Measurements from ENCODE around the gene ZNF653.

The ZNF653 gene

DNA sequence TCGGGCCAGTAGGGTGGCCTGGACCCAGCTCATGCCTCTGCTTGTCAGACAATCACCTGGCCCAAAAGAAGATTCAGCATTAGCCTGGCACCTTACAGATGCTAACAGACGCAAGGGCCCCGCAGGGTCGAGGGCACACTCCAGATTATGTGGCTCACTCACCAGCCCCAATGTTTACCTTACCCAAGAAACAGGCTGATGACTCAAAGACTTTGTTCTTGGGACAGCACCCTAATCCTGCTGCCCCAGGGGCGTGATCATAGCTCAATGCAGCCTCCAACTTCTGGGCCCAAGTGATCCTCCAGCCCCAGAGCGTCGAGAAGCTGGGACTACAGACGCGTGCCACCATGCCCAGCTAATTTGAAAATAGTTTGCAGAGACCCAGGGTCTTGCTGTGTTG is 13.5 kb upstream of the ZNF653 start:
- in situ Hi-C loops (cut with MboI; ENCODE audit: low sequenced_read_pairs): no loop called here

DNA sequence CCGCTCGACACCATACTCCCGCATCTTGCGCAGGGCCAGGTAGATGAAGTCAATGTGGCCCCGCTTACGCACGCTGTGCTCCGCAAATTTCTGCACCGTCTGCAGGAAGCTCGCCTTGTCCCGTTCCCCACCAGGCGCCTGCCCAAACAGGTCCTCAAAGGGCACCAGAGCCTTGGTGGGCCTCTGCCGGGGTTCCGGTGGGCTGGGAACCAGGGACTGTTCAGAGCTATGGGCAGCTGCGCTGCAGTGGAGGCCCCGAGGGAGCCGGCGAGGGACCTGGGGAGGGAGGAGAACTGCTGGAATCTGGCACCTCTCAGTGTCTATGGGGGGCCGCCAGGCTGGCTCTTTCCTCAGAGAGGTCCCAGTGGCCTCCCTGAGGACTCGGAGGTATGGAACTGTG is 8.3 kb upstream of the ZNF653 start:
- in situ Hi-C loops (cut with MboI; ENCODE audit: low sequenced_read_pairs): no loop called here

DNA sequence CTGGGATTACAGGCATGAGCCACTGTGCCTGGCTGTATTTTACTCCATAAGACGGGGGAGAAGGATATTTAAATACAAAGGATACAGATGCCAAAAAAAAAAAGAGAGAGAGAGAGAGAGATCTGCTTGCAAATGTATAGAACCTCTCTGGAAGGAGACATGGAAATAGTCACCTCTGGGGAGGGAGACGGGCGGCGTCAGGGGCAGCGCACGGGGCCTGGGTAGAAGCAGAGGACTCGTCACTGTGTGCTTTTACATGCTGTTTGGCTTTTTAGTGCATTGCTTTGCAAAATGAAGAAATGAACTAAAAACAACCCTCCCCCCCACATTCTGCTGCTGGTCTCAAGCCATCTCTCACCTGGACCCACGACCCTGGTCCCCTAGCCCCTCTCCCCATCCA is 4.8 kb upstream of the ZNF653 start:
- in situ Hi-C loops (cut with MboI; ENCODE audit: low sequenced_read_pairs): no loop called here

DNA sequence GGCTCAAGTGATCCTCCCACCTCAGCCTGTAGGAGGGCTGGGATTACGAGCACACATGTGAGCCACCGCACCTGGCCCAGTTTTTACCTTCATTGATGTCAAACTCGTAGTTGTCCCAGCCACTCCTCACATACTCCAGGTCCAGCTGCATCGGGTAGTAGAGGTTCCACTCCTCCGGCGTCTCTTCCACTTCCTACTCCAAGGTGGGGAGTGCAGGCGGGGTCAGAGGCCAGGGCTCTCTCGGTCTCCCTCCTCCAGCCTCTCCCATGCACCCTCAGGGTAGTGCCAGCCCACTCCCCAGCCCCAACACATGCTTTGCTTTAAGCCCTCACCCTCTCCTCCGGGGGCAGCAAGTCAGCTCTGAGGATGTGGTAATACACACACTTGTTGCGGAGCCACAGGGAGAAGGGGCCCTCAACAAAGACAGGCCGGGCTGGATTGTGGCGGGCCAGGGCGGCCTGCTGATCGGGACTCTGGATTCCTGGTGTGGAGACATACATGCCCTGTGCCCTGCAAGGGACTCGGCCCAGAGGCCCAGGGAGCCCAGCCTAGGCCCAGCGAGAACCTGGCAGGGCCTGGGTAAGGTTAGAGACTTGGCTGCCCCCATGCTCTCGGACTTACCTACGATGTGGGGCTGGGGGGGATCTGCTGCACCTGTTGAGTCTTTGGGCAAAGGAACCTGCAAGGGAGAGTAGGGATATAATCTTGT is 1.9 kb upstream of the ZNF653 start:
- in situ Hi-C loops (cut with MboI; ENCODE audit: low sequenced_read_pairs): no loop called here

DNA sequence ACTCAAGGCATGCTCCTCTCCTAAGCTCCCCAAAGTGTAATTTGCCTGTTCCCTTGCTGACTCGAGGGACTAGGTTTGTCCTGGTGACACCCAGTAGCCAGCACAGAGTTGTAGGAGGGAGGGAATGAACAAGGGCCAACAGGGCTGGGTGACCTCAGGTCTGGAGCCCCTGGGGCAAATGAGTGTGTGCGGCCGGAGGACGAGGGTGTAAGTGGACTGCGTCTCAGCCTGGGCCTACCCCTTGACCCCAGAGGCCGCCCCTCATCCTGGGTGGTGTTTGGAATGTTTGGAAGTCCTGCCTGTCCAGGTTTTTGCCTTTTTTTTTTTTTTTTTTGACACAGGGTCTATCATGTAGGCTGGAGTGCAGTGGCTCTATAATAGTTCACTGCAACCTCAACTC is 1.3 kb upstream of the ZNF653 start:
- in situ Hi-C loops (cut with MboI; ENCODE audit: low sequenced_read_pairs): no loop called here

DNA sequence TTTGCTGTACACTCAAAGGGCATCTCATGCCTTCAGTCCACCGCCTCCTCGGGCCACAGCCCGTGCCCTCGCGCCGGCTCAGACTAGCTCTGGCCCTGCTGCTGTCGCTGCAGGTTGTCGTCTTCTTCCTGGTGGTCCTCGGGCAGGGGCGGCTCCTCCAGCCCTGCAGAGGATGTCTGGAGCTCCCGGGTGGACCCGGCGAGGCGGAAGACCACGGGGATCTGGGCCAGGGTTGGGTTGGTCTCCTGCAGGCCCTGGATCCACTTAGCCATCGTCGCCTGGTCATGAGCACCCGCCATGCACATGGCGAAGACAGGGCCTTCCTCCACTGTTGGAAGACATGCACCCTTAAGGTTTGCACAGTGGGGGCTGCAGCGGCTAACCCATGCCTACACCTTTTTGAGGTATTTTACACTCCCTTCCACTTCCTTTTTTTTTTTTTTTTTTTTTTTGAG is 489 bp upstream of the ZNF653 start:
- in situ Hi-C loops (cut with MboI; ENCODE audit: low sequenced_read_pairs): no loop called here

DNA sequence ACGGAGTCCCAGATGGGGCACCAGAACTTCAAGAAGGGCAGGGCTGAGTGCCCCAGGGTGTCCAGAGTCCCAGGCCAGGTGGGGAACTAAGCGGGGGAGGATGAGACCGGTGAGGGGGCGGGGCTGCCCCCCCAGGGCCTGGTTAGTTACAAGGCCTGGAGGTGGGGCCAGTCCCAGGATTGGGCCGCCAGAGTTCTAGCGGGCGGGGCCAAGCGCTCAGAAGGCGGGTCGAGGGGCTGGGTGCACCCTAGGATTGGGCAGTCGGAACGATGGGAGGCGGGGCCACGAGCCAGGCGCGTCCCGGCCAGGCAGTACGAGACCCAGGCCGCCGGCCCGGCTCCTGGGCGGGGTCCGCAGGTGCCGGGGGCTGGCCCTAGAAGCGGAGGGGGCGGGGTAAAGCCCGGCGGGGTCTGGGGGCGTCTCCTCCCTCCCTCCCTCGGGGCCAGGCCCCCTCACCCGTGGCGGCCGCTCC is 571 bp downstream of the ZNF653 start:
- in situ Hi-C loops (cut with MboI; ENCODE audit: low sequenced_read_pairs): no loop called here

DNA sequence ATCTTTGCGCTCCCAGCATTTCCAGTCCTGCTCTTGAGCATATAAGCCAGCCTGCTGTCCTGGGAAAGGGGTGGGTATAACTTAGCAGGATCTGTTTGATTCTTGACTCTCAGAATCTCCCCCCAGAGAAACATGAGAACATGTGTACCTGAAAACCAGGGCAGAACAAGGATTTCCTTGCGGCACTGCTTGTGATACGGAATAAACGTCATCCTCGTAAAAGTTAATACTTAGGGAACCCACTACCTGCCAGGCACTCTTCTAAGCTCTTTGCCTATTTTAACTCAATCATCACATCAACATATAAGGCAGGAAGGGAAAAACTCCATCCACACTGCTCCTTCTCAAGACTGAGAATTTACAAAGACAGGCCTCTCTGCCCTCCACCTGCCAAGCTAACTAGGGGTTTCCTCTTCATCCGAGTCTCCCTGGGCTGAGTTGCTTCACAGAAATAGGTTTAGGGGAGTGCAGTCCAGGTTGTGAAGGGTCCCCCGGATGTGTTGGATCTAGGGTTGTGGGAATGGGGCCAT is 1.1 kb downstream of the ZNF653 start:
- in situ Hi-C loops (cut with MboI; ENCODE audit: low sequenced_read_pairs): no loop called here

DNA sequence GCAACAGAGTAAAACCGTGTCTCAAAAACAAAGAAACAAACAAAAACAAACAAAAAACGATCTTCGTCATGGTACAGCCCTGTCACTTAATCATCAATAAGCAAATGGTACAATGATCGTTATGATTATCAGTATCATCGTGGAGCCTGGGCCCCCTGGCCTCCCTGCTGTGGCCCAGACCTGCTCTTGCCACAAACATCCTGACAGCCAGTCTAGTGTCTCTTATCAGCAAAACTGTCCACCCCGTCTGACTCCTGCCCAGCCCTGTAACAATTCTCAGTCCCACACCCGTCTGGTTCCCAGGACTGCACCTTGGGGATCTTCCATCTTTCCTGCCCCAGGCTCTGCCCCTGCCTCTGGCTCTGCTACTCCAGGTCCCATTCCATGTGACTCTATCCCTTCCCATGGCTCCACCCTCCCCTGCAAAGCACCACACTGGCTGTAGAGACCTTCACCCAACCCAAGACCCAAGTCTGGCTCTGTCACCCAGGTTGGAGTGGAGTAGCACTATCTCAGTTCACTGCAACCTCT is 5.7 kb downstream of the ZNF653 start:
- in situ Hi-C loops (cut with MboI; ENCODE audit: low sequenced_read_pairs): no loop called here

DNA sequence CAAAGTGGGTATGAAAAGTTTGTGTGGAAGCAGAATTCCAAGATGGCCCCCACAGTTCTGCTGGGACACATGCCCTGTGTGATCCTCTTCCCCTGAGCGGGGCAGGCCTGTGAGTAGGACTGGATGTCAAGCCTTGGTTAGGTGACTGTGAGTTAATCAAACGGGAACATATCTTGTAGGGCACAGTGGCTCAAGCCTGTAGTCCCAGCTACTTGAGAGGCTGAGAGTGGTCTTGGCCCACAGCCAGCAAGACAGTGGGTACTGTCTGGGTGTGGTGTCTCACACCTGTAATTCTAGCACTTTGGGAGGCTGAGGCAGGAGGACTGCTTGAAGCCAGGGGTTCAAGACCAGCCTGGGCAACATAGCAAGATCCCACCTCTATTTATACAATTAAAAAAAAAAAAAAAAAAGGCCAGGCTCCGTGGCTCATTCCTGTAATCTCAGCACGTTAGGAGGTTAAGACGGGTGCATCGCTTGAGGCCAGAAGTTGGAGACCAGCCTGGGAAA is 6.4 kb downstream of the ZNF653 start:
- in situ Hi-C loops (cut with MboI; ENCODE audit: low sequenced_read_pairs): no loop called here

DNA sequence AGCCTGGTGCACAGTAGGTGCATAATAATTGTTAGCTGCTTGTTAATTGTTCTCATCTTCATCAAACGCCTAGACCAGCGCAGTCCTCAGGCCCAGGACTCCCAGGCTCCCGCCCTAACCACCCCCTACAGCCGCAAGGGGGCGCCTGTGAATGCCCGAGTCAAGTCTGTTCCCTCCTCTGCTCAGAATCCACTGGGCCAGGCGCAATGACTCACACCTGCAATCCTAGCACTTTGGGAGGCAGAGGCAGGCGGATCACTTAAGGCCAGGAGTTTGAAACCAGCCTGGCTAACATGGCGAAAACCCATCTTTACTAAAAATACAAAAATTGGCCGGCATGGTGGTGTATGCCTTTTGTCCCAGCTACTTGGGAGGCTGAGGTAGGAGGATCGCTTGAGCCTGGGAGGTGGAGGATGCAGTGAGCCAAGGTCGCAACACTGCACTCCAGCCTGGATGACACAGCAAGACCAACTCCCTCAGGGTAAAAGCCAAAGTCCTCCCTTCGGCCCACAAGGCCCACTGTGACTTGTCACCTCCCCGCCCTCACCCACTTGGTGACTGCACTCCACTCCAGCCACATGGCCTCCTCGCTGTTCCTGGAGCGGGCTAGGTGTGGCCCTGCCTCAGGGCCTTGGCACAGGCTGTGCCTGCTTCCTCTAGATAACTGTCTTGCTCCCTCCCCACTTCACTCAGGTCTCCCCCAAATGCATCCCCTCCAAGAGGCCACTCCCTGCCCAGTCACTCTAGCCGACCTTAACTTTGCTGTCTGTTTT is 9.1 kb downstream of the ZNF653 start:
- in situ Hi-C loops (cut with MboI; ENCODE audit: low sequenced_read_pairs): no loop called here

DNA sequence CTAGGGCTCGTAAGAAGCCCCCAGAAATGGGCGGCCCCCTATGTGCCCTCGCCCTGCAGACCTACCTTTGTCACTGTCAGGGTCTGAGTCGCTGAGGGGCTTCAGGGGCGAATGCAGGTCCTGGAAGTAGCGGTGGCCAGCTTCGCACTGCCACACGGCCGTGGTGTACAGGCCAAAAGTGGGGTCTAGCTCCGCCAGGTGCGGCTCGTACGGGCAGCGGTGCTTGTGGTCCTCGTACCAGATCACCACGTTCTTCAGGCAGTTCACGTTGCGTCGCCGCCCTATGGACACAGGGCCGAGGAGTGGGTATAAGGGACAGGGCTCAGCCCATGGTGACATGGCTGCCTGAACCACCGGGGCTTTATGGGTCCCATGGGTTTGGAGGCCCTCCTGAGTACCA is 9.8 kb downstream of the ZNF653 start:
- in situ Hi-C loops (cut with MboI; ENCODE audit: low sequenced_read_pairs): no loop called here

DNA sequence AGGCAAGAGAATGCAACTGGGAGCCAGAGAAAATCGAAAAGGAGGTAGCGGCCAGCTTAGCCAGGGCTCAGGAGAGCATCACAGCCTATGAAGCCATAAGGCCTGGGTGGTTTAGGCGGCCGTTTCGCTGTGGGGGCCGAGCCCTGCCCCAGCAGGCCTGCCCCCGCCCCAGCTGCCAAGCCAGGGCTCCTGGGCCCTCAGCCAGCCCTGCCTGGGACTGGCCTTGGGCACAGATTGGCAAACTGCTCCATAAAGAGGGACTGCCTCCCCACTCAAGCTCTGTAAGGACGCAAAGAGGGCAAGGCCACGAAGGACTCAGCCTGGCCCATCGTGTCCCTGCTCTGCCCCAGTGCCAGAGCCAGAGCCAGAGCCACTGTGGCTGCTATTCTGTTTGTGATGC is 10.2 kb downstream of the ZNF653 start:
- in situ Hi-C loops (cut with MboI; ENCODE audit: low sequenced_read_pairs): no loop called here

DNA sequence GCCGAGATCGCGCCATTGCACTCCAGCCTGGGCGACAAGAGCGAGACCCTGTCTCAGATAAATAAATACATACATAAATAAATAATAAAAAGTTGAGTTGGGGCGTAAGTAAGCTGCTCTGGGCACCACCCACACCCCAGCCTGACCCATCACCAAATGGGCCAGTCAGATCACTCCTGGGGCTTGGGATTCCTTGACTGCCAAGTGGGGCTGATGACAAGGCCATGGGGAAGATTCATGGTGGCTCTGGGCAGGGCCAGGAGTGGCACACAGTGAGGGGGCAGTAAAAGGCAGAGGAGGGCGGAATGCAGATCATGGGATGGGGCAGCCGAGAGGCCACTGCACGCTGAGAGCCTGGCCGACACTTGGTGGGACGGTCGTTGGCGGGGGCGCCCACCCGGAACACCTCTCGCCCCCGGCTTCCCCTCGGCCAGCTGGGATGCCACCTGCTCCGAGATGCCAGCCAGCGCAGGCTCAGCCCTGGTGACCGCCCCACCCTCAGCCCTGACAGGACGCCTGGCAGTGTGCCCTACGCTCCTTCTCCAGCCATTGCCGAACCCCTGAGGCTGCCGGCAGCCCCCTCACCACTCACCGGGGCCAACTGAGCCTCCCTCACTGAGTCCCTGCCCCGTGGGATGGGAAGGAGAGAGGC is 10.9 kb downstream of the ZNF653 start:
- in situ Hi-C loops (cut with MboI; ENCODE audit: low sequenced_read_pairs): no loop called here

DNA sequence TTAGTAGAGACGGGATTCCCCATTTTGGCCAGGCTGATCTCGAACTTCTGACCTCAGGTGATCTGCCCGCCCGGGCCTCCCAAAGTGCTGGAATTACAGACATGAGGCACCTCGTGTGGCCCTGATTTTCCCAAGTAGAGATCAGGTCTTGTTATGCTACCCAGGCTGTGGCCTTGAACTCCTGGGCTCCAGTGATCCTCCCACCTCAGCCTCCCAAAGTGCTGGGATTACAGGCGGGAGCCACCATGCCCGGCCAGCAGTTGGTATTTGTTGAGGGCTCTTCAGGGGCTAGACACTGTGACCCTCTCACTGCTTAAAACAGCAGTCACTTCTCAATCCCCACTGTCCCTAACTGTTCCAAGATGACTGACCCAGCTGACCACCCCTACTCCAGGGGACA is 16.3 kb downstream of the ZNF653 start:
- in situ Hi-C loops (cut with MboI; ENCODE audit: low sequenced_read_pairs): no loop called here

DNA sequence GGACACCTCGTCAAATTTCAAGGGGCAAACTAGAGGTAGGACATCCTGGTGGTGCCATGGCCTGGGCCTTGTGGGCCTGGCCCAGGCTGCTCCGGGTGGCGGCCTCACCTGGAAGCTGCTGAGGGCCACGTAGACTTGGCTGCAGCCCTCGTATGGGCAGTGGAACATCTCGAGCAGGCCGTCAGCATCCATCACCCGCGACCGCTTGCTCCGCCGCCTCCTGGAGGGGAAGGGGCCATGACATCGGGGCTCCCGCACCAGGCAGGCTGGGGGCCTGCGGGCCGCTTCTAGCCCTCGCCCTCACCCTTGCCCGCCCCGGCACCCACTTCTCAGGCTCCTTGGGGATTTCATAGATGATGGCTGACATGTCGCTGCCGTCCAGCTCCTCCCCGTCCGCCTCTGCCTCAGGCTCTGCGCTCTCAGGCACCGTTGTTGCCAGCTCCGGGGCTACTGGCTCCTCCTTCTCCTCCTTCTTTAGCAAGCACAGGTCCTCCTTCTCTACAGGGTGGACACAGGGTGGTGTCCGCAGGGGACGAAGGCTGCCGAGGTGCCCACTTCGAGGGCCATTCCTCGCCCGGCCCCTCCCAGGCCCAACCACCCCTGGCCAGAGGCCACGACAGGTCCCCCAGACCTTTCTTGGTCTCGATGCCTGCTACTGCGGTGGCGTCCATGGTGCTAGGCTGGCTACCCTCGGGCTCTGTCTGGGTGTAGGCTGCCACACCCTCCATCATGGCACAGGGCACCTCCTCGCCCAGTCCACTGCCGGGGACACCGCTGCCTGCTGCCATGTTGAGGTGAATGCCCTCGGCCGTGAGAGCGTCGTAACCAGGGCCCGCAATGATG is 18.8 kb downstream of the ZNF653 start:
- in situ Hi-C loops (cut with MboI; ENCODE audit: low sequenced_read_pairs): no loop called here

DNA sequence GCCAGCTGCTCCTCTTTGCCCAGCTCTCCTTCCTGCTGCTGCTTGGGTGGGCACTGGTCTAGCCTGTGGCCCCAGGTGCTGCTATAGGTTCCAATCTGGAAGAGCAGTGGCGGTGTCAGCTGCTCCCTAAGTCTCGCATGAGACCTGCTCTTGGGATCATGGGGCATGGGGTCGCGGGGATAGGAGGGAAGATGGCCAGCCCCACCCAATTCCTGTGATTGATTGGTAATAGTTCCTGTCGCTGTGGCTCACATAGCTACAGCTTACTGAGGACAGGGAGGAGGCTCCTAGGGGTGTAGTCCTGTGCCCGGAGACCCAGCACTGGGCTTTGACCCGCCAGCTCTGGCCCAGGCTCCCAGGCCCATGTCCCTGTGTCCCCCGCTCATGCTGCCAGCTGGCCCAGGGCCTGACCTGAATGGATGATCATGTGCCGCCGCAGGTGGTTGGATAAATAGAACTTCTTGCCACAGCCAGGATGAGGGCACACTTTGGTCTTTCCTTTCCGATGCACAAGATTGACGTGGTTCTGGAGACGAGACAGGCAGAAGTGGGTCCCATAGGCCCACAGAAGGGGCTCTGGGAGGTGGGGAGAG is 20.3 kb downstream of the ZNF653 start:
- in situ Hi-C loops (cut with MboI; ENCODE audit: low sequenced_read_pairs): no loop called here

DNA sequence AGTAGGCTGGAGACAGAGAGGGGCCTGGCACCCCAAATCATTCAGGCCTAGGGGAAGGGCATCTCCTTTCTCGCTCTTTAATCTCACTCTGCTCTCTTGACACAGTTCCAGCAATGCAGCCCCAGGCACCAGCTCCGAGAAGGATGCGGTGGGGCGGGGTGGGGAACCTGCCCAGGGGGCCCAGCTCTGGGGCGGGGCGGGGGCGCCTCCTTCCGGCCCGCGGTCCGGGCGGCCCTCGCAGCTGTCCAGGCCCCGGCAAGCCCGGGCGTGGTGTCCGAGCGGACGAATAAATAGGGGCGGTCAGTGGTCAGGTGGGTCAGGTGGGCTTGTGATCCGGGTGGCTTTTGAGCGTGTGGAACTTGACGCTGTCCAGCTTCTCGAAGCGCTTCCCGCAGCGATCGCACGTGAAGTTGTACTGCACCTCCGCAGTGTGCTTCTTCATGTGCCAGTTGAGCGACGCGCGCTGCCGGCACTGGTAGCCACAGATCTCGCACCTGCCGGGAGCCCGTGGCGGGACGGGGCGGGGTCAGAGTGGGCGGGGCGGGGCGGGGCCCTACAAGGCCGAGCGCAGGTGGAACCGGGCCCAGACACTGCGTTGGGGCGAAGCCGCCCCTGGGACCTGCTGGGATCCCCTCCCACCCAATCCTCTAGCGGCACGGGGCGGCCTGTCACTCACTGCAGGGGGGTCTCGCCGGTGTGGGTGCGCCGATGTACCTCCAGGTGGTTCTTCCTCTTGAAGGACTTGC is 22.1 kb downstream of the ZNF653 start:
- in situ Hi-C loops (cut with MboI; ENCODE audit: low sequenced_read_pairs): no loop called here

DNA sequence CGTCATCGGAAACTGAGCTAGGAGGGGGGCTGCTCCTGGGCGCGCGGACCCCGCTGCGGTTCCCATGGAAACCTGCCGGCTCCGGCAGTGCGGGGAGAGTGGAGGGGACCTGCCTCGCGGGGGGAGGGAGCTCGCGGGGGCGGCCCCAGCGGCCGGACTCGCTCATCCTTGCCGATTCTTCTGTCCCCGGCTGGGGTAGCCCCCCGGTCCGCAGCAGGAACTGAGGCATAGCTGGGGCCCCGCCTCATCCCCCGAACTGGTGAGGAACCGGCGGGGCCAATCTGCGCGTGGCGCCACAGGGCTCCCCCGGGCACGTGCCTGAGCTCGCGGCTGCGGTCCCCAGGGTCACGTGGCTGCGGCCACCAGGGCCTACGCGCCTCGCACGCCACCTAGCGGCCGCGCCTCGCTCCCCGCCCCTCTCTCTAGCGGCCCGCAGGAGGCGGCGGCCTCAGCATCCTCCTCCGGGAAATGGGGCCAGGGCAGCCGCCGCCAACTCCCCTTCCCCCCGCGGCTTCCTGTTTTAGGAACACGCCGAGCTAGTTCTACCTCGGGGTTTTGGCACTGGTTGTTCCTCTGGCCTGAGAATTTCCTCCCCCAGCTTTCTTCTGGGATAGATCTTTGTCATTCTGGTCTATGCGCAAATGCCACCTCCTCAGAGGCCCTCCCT is 23.1 kb downstream of the ZNF653 start:
- in situ Hi-C loops (cut with MboI; ENCODE audit: low sequenced_read_pairs): no loop called here

Measured in HL-60/S4 treated with phorbol 12-myristate 13-acetate at 8.2 ng/mL for 4 days and 3 days (cell line).